ENCODE data around the gene UBE2D4.

DNA sequence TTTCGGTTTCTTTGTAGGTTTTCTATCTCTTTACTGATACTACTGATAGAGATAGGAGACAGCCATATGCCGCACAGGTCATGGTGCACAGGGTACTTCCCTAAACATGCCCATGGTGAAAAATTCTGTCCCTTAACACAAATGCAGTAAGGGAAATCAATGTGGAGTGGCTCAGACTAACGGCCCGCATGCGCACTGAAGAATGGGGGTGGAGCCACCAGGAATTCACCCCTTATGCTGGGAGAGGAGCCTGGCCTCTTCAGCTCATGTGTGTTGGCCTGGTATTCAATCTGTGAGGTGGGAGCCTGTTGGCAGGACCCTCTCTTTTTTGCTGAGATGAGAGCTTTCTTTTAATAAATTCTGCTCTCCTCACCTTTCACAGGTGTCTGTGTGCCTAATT is 11.4 kb upstream of the UBE2D4 start:
- TF ChIP-seq HDGF (IDR thresholded peaks at IDR 0.05; ENCODE audit: borderline replicate concordance) (no peak), BHLHE40 (IDR thresholded peaks at IDR 0.05; ENCODE audit: borderline replicate concordance) (no peak), TARDBP (IDR thresholded peaks at IDR 0.05) (no peak), FOXK2 (IDR thresholded peaks at IDR 0.05) (no peak), ZNF384 (IDR thresholded peaks at IDR 0.05) (no peak), FOXM1 (IDR thresholded peaks at IDR 0.05; ENCODE audit: borderline replicate concordance) (no peak), ELF4 (IDR thresholded peaks at IDR 0.05) (no peak), L3MBTL2 (conservative IDR thresholded peaks at IDR 0.05) (no peak), ARNT (IDR thresholded peaks at IDR 0.05) (no peak), SP1 (IDR thresholded peaks at IDR 0.05) (no peak), FOXA1 (IDR thresholded peaks at IDR 0.05) (no peak), LEF1 (IDR thresholded peaks at IDR 0.05; ENCODE audit: borderline replicate concordance) (no peak), SUZ12 (IDR thresholded peaks at IDR 0.05) (no peak)
- TF ChIP-seq, protein P1, sequence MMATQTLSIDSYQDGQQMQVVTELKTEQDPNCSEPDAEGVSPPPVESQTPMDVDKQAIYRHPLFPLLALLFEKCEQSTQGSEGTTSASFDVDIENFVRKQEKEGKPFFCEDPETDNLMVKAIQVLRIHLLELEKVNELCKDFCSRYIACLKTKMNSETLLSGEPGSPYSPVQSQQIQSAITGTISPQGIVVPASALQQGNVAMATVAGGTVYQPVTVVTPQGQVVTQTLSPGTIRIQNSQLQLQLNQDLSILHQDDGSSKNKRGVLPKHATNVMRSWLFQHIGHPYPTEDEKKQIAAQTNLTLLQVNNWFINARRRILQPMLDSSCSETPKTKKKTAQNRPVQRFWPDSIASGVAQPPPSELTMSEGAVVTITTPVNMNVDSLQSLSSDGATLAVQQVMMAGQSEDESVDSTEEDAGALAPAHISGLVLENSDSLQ (IDR thresholded peaks at IDR 0.05), result no peak
